ENCODE measurements around the gene FAM222B. TPM values are rescaled to one million over a fixed set of nuclear protein-coding genes. Genes with fewer than 3 reads are reported as not detected.

The FAM222B gene
- total RNA-seq, 1 experiment from 2014 or later: 4.8 TPM

GRCh38 chr17:28857905-28858800, 15.6 kb upstream of the FAM222B start:
- Histone ChIP-seq H4K20me1 (ENCODE audit: low read length) (no peaks in the 10 kb centered on the region), H3K27ac (ENCODE audit: low read length) (no peak overlapping the region), H3K9me3 (ENCODE audit: low read length) (no peaks in the 10 kb centered on the region), H2AFZ (ENCODE audit: low read length) (no peak overlapping the region), H3K9ac (ENCODE audit: low read length) (no peak overlapping the region), H3K9me2 (replicated peaks; ENCODE audit: low read length) (no peaks in the 10 kb centered on the region), H3K4me2 (ENCODE audit: low read length) (no peak overlapping the region), H3K79me2 (ENCODE audit: low read length) (peaks cover 15% of the 10 kb centered on the region), H3K4me3 (ENCODE audit: low read length) (no peak overlapping the region), H3F3A (ENCODE audit: low read length, unreplicated experiment) (no peaks in the 10 kb centered on the region), H3K27me3 (ENCODE audit: low read length) (no peaks in the 10 kb centered on the region), H3K4me1 (ENCODE audit: insufficient read depth, low read length) (0 out of 2 replicates have a peak, but pooled peaks cover 4% of the 10 kb centered on the region), H3K36me3 (ENCODE audit: low read depth, low read length) (no peaks in the 10 kb centered on the region; the same call in none of the 2 replicates)
- TF ChIP-seq EZH2phosphoT487 (IDR thresholded peaks at IDR 0.05; ENCODE audit: borderline replicate concordance, low read length) (no peak), EZH2 (IDR thresholded peaks at IDR 0.05; ENCODE audit: low read length, unreplicated experiment) (no peak)
- TF ChIP-seq, protein P1, sequence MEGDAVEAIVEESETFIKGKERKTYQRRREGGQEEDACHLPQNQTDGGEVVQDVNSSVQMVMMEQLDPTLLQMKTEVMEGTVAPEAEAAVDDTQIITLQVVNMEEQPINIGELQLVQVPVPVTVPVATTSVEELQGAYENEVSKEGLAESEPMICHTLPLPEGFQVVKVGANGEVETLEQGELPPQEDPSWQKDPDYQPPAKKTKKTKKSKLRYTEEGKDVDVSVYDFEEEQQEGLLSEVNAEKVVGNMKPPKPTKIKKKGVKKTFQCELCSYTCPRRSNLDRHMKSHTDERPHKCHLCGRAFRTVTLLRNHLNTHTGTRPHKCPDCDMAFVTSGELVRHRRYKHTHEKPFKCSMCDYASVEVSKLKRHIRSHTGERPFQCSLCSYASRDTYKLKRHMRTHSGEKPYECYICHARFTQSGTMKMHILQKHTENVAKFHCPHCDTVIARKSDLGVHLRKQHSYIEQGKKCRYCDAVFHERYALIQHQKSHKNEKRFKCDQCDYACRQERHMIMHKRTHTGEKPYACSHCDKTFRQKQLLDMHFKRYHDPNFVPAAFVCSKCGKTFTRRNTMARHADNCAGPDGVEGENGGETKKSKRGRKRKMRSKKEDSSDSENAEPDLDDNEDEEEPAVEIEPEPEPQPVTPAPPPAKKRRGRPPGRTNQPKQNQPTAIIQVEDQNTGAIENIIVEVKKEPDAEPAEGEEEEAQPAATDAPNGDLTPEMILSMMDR (conservative IDR thresholded peaks at IDR 0.05; ENCODE audit: low read depth, low read length): no peak
- DNase-seq (no peak), ATAC-seq (no peak)
- ChIA-PET CTCF (no interaction called here), POLR2A (ENCODE audit: unreplicated experiment) (no interaction called here)
- BruUV-seq (replicated peaks): no TSS peak
- intact Hi-C loops (cut with micrococcal nuclease): no loop called here

DNA sequence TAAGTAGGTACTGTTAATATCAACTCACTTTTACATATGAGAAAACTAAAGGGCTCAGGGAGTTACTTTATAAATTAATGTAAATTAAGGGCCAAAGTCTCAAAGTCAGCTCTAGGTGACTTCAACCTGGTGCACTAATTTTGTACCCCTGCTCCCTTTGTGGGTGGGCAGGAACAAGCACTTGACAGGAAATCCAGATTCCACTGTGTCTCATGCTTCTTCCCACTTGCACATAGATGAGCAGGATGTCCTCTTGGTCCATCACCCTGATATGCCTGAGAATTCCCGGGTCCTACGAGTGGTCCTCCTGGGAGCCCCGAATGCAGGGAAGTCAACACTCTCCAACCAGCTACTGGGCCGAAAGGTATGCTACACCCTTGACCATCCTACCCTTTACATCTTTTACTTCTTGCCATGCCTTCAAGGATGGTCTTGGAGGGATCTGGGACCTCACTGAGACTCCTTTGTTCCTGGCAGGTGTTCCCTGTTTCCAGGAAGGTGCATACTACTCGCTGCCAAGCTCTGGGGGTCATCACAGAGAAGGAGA, 13.5 kb upstream of the FAM222B start:
- TF ChIP-seq, protein P1 (conservative IDR thresholded peaks at IDR 0.05; ENCODE audit: low read depth, low read length): no peak
- TF ChIP-seq EZH2 (IDR thresholded peaks at IDR 0.05; ENCODE audit: low read length, unreplicated experiment) (no peak), EZH2phosphoT487 (IDR thresholded peaks at IDR 0.05; ENCODE audit: borderline replicate concordance, low read length) (no peak)
- ATAC-seq (no peak), DNase-seq (no peak)
- BruUV-seq (replicated peaks): no TSS peak
- ChIA-PET CTCF (interaction anchor here (0.5 kb wide), 1 partner anchor 195 kb away, joined by 4 read pairs; no protein-coding TSS in a partner anchor), POLR2A (ENCODE audit: unreplicated experiment) (no interaction called here)
- Histone ChIP-seq H3K9me2 (replicated peaks; ENCODE audit: low read length) (no peaks in the 10 kb centered on the region), H3K9me3 (ENCODE audit: low read length) (no peaks in the 10 kb centered on the region), H3K9ac (ENCODE audit: low read length) (no peak overlapping the region), H3K4me1 (ENCODE audit: insufficient read depth, low read length) (0 out of 2 replicates have a peak, but pooled peaks cover 4% of the 10 kb centered on the region), H3K27me3 (ENCODE audit: low read length) (no peaks in the 10 kb centered on the region), H2AFZ (ENCODE audit: low read length) (no peak overlapping the region), H4K20me1 (ENCODE audit: low read length) (no peaks in the 10 kb centered on the region), H3K36me3 (ENCODE audit: low read depth, low read length) (no peaks in the 10 kb centered on the region; the same call in none of the 2 replicates), H3K4me3 (ENCODE audit: low read length) (peak overlapping the region; percentile 87; the same call in 1 of the 2 replicates), H3K79me2 (ENCODE audit: low read length) (peaks cover 15% of the 10 kb centered on the region), H3K27ac (ENCODE audit: low read length) (no peak overlapping the region), H3F3A (ENCODE audit: low read length, unreplicated experiment) (no peaks in the 10 kb centered on the region), H3K4me2 (ENCODE audit: low read length) (peak overlapping the region; percentile 93)
- intact Hi-C loops (cut with micrococcal nuclease): no loop called here

Data from PC-3 (cell line).